Nephron (organoid): Measurements from ENCODE around the gene KPNA3.

Experiments used
- H3K27ac Mint-ChIP-seq, 3 experiments: 2 replicates each; pipeline ENCODE4 v1.8.0; 2020; ENCODE audit warnings: mixed read lengths in 3 of 3, mild to moderate bottlenecking in 2 of 3, moderate library complexity in 1 of 3
- H3K27me3 Mint-ChIP-seq: 2 replicates; pipeline ENCODE4 v1.8.0; 2021; ENCODE audit warnings: low read depth, mild to moderate bottlenecking, moderate library complexity, mixed read lengths
- H3K36me3 Mint-ChIP-seq: 2 replicates; pipeline ENCODE4 v1.8.0; 2020; ENCODE audit warnings: low read depth, mixed read lengths
- H3K4me1 Mint-ChIP-seq: 2 replicates; pipeline ENCODE4 v1.8.0; 2020; ENCODE audit warnings: mixed read lengths
- H3K4me3 Mint-ChIP-seq, 3 experiments: 2 replicates each; pipeline ENCODE4 v1.8.0; 2020; ENCODE audit warnings: mild to moderate bottlenecking in 3 of 3, mixed read lengths in 3 of 3, moderate library complexity in 2 of 3
- H3K9me3 Mint-ChIP-seq: 2 replicates; pipeline ENCODE4 v1.8.0; 2020; ENCODE audit warnings: mixed read lengths
- CTCF ChIP-seq, 3 experiments: fragments of 200-600 bp; sonication (generic); IDR thresholded peaks; one replicate each; pipeline ENCODE4 v1.5.0; 2021; ENCODE audit warnings: antibody characterized with exemption in 3 of 3; ENCODE audit not compliant: unreplicated experiment in 3 of 3

KPNA3 gene

GRCh38 chr13:49739498-49740187 is 52.8 kb downstream of the KPNA3 start:
- H3K4me3 Mint-ChIP-seq = no peak overlapping the region
- H3K9me3 Mint-ChIP-seq = no peaks in the 10 kb centered on the region
- H3K27ac Mint-ChIP-seq = no peak overlapping the region
- H3K27me3 Mint-ChIP-seq = no peaks in the 10 kb centered on the region
- H3K36me3 Mint-ChIP-seq = peaks cover 48% of the 10 kb centered on the region
- TF ChIP-seq CTCF (IDR thresholded peaks at IDR 0.05; ENCODE audit: unreplicated experiment in 3 of 3) = no peak
- no peaks in the 10 kb centered on the region for H3K4me1 Mint-ChIP-seq

DNA sequence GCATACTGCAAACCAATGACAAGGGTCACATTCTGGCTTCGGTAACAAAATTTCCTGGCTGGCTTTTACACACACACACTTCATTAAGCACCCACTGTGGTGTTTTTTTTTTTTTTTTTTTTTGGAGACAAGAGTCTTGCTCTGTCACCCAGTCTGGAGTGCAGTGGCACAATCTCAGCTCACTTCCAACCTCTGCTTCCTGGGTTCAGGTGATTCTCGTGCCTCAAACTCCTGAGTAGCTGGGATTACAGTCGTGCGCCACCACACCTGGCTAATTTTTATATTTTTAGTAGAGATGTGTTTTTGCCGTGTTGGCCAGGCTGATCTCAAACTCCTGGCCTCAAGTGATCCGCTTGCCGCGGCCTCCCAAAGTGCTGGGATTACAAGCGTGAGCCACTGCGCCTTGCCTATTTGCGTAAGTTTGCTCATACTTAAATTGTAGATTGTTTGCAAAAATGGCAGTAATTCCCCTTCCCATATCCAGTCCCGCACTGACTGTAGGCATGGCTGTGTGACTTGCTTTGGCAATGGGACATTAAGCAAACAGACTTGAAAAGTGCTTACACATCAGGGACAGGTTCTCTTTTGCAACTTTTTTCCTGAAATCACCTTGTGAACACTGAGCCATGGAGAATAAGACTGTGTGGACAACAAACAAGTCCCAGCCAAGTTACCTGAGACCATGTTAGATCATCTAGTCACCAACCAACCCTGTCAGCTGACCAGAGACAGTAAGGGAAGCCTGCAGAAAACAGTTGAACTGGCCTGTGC is 59.1 kb downstream of the KPNA3 start:
- Mint-ChIP-seq H3K9me3 (no peaks in the 10 kb centered on the region), H3K4me3 (no peak overlapping the region), H3K27ac (peak overlapping the region in 1 of 3 experiments; percentile 19), H3K27me3 (no peaks in the 10 kb centered on the region), H3K36me3 (peaks cover 27% of the 10 kb centered on the region), H3K4me1 (no peaks in the 10 kb centered on the region)
- no peak for TF ChIP-seq CTCF (IDR thresholded peaks at IDR 0.05; ENCODE audit: unreplicated experiment in 3 of 3)

DNA sequence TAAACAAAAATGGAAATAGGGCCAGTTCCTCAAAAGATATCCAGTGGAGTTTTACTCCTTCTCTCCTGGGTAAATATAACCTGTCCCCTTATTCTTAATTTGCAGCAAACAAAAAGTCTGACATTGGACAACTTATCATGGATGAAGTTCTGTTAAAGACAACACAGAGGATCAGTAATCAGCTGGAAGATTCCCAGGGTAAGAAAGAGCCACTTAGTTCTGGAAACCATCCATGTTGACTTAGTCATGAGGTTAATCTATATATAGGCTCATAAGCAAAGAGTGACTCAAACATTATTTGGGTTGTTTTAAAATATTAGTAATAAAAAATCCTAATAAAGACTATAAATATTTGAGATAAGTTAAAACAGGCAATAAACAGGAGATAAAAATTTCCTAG is 60.7 kb downstream of the KPNA3 start:
- H3K9me3 Mint-ChIP-seq = no peaks in the 10 kb centered on the region
- no peak overlapping the region for H3K4me3 Mint-ChIP-seq
- no peak overlapping the region for H3K27ac Mint-ChIP-seq
- H3K27me3 Mint-ChIP-seq = no peaks in the 10 kb centered on the region
- peaks cover 43% of the 10 kb centered on the region for H3K36me3 Mint-ChIP-seq
- TF ChIP-seq CTCF (IDR thresholded peaks at IDR 0.05; ENCODE audit: unreplicated experiment in 3 of 3) = no peak
- H3K4me1 Mint-ChIP-seq = no peaks in the 10 kb centered on the region

- Mint-ChIP-seq H3K4me1 (no peaks in the 10 kb centered on the region), H3K27me3 (no peaks in the 10 kb centered on the region), H3K9me3 (peaks cover 37% of the 10 kb centered on the region), H3K27ac (no peak overlapping the region), H3K36me3 (peaks cover 86% of the 10 kb centered on the region), H3K4me3 (no peak overlapping the region)
- TF ChIP-seq CTCF (IDR thresholded peaks at IDR 0.05; ENCODE audit: unreplicated experiment in 3 of 3) = no peak
Observed at GRCh38 chr13:49716615-49717014, 75.9 kb downstream of the KPNA3 start.

- Mint-ChIP-seq H3K4me1 (no peaks in the 10 kb centered on the region), H3K4me3 (no peak overlapping the region), H3K27ac (no peak overlapping the region), H3K36me3 (peaks cover 86% of the 10 kb centered on the region), H3K9me3 (peaks cover 37% of the 10 kb centered on the region), H3K27me3 (no peaks in the 10 kb centered on the region)
- no peak for TF ChIP-seq CTCF (IDR thresholded peaks at IDR 0.05; ENCODE audit: unreplicated experiment in 3 of 3)
Observed at GRCh38 chr13:49714757-49715156, 77.7 kb downstream of the KPNA3 start.
